Upper lobe of left lung (tissue), 4 donors: ENCODE data around the gene PRSS36.
"Not testable (repeated sequence)": the region's sequence is repeated elsewhere in the genome, so short reads cannot be mapped to it uniquely, and the experiment has no call there.

ENCODE experiments used
- CTCF ChIP-seq, 6 experiments: fragments of 450-650 bp in 4 of 6; fragments of 200-600 bp in 2 of 6; sonication (generic) in 2 of 6; IDR thresholded peaks; one replicate each; pipeline ENCODE4 v1.5.1; 2016 to 2019; ENCODE audit warnings: antibody characterized with exemption in 6 of 6
- EP300 ChIP-seq, 4 donors: sonication (generic); formaldehyde crosslinking; IDR thresholded peaks; one replicate each; pipeline ENCODE4 v1.5.1; 2017; ENCODE audit warnings: antibody characterized with exemption in 4 of 4, control low read depth in 2 of 4
- POLR2A ChIP-seq, 4 donors: fragments of 450-650 bp; IDR thresholded peaks; one replicate each; pipeline ENCODE4 v1.5.1; 2016 to 2017; ENCODE audit warnings: antibody characterized with exemption in 4 of 4, mild to moderate bottlenecking in 2 of 4
- POLR2AphosphoS5 ChIP-seq, 2 donors: sonication (generic); formaldehyde crosslinking; IDR thresholded peaks; one replicate each; pipeline ENCODE4 v1.5.1; 2017; ENCODE audit warnings: antibody characterized with exemption in 2 of 2

GRCh38 chr16:31100876-31101641 is 48.8 kb downstream of the PRSS36 start:
- not testable (repeated sequence) for TF ChIP-seq CTCF, POLR2A, POLR2AphosphoS5, EP300 (IDR thresholded peaks at IDR 0.05)
